ENCODE results near the gene SGPL1.

GRCh38 chr10:70903262-70903921, 87.6 kb downstream of the SGPL1 start:
- no peak for TF ChIP-seq KDM5A (IDR thresholded peaks at IDR 0.05; ENCODE audit: low read length)
- peak; percentile 92 to 99 (median 97) for TF ChIP-seq CTCF (IDR thresholded peaks at IDR 0.05; ENCODE audit: control extremely low read depth in 1 of 3, insufficient read depth in 1 of 3, low read depth in 1 of 3, low read length in 3 of 3)
- no peak for TF ChIP-seq EP300 (IDR thresholded peaks at IDR 0.05; ENCODE audit: borderline replicate concordance in 1 of 2, low read depth in 2 of 2, low read length in 2 of 2)
- no peak for TF ChIP-seq FOSL1 (IDR thresholded peaks at IDR 0.05; ENCODE audit: insufficient read depth, low read depth, low read length)
- TF ChIP-seq EZH2 (IDR thresholded peaks at IDR 0.05; ENCODE audit: low read depth, low read length, severe bottlenecking), result no peak
- TF ChIP-seq ATF2 (IDR thresholded peaks at IDR 0.05; ENCODE audit: low read length), result no peak
- no peak for TF ChIP-seq YY1 (IDR thresholded peaks at IDR 0.05; ENCODE audit: low read depth, low read length)
- TF ChIP-seq TBP (IDR thresholded peaks at IDR 0.05; ENCODE audit: low read depth, low read length), result no peak
- no peak for TF ChIP-seq POLR2A (IDR thresholded peaks at IDR 0.05; ENCODE audit: control extremely low read depth in 1 of 2, low read depth in 2 of 2, low read length in 2 of 2)
- no peak for TF ChIP-seq SIX5 (IDR thresholded peaks at IDR 0.05; ENCODE audit: low read depth, low read length)
- TF ChIP-seq RAD21 (IDR thresholded peaks at IDR 0.05 in 1 of 2, conservative IDR thresholded peaks at IDR 0.05 in 1 of 2; ENCODE audit: low read depth in 2 of 2, low read length in 2 of 2), result peak; percentile 96 to 99
